Uterus (tissue), 2 donors: ENCODE measurements around the gene TCL1B.

ENCODE experiments used
- CTCF ChIP-seq, 4 experiments: fragments of 200-600 bp in 2 of 4; fragments of 450-650 bp in 2 of 4; sonication (generic) in 2 of 4; IDR thresholded peaks; one replicate each; pipeline ENCODE4 v1.5.1; 2016 to 2019; ENCODE audit warnings: antibody characterized with exemption in 4 of 4, mild to moderate bottlenecking in 2 of 4, moderate library complexity in 1 of 4
- POLR2A ChIP-seq, 2 donors: fragments of 450-650 bp; IDR thresholded peaks; one replicate each; pipeline ENCODE4 v1.6.1; 2016; ENCODE audit warnings: antibody characterized with exemption in 2 of 2, mild to moderate bottlenecking in 1 of 2, moderate library complexity in 1 of 2

- TF ChIP-seq CTCF (IDR thresholded peaks at IDR 0.05) (no peak), POLR2A (IDR thresholded peaks at IDR 0.05) (no peak)
These were observed 21.1 kb downstream of the TCL1B start for GRCh38 chr14:95707327-95707726.
